ENCODE data around the gene RNF215.
A peak's percentile ranks its signal among the peaks of the same experiment; 100 is the strongest.
"Not testable (repeated sequence)": the region's sequence is repeated elsewhere in the genome, so short reads cannot be mapped to it uniquely, and the experiment has no call there.

Gene RNF215

DNA sequence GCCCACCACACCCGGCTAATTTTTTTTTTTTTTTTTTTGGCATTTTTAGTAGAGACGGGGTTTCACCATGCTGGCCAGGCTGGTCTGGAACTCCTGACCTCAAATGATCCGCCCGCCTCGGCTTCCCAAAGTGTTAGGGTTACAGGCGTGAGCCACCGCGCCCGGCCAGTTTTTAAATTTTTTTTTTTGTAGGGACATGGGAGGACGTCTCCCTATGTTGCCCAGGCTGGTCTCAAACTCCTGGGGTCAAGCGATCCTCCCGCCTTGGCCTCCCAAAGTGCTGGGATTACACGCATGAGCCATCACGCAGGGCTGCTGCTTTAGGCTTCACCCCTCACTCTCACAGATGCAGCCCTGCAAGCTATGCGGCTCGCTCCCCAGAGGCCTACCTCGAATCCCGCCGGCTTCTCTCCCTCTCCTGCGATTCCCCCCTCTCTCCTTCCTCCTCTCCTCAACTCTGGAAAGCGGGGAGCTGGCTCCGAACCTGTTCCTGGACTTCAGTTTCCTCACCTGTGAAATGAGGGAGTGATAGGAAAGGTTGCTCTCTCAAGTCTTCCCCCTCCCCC, 29.5 kb downstream of the RNF215 start:
- no peak for DNase-seq (ENCODE audit: low spot score)

DNA sequence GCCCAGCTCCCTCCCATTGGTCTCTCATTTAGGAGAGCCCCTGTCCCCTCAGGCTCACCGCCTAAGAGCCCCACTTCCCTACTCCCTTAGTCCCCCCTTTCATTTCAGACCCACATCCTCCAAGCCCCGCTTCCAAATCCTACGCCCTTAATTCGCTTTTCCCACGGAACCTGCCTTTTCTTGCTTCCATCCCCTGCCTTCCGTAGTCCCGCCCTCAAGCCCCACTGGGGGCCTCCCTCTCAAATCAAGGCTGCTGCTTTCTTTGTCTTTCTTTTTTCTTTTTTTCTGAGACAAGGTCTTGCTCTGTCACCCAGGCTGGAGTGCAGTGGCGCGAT, 30.0 kb downstream of the RNF215 start:
- no peak for DNase-seq (ENCODE audit: low spot score)

DNA sequence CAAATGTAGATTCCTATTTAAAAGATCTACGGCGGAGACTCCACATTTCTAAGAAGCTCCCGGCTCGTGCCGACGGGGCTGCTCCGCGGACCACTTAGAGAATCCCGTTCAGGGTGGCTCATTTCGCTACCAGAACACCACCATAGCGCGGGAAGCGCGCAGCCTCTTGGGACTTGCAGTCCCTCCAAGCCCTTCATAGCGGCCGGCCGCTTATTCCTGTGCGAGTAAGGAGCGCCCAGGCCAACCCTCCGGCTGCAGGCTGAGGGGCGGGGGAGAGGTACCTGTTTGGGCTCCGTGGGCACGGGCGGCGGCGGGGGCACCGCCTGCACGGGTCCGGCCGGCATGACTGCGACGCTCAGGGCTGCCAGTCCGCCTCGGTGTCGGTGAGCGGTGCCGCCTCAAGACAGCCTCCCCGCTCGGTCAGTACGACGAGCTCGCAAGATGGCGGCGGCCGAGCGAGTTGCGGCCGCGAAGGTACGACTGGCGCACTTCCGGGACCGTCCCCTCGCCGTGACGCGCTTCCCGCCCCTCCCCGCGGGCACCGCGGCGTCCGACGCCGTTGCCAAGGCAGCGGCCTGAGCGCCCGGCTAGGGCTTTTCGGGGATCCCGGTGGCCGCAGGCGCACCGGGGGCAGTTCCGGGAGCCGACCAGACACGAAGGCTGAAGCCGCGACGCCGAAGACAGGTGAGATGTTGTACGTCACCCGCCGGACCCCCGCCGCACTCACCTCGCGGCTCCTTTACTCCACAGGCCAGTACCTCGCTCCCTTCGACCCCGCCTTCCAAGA, 30.6 kb downstream of the RNF215 start, which contains the start of the genes CCDC157 and SF3A1:
Gene CCDC157 (plus strand): TSS at position 559 of the 787 bp plus-strand sequence. CDS start 8,994 bp downstream, outside the sequence.
Gene SF3A1 (minus strand): TSS at position 446 of the 787 bp plus-strand sequence. CDS start 102 bp downstream, at position 344.
- DNase-seq (ENCODE audit: low spot score), result peak; percentile 80

DNA sequence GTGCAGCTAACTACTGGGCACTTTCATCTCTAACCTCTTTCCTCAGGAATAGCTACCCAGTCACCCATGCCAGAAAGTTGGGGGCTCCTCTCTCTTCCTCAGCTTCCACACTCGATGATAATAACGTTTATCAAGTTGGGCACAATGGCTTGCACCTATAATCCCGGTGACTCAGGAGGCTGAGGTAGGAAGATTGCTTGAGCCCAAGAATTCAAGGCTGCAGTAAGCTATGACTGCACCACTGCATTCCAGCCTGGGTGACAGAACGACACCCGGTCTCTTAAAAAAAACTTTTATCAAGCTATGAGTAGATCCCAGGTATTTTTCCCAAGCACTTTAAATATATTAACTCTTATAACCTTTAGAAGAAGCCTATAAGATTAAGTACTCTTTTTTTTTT, 32.6 kb downstream of the RNF215 start:
- DNase-seq (ENCODE audit: low spot score), result no peak

DNA sequence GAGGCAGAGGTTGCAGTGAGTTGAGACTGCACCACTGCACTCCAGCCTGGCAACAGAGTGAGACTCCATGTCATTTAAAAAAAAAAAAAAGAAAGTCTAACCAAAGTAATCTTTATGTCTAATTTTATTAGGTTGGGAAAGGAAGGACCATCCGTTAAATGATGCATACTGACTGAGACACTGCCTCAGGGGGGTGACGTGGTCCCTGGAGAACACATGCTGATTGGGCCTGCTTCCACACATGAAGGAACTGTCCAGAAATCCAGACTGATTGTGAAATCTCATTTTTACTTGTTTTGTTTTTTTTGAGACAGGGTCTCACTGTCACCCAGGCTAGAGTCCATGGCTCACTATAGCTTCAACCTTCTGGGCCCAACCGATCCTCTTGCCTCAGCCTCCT, 36.0 kb downstream of the RNF215 start:
- DNase-seq (ENCODE audit: low spot score), result no peak

DNA sequence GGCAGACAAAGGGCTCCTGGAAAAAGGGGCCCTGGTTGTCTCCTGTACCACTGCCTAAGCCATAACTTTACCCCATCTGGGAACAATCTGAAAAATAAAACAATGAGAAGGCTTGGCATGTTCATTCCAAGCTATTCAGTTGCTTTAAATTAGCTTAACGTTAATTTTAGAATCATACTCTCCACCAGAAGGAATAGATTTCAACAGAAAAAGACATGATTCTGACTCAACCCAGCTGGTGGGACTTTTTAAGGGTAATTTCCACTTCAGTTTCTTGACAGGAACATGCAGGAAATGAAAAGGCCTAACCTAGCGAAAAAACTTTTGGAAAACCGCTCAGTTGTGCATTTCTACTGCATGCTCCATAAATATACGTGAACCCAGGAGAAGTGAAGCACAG, 38.4 kb downstream of the RNF215 start:
- DNase-seq (ENCODE audit: low spot score), result no peak

DNA sequence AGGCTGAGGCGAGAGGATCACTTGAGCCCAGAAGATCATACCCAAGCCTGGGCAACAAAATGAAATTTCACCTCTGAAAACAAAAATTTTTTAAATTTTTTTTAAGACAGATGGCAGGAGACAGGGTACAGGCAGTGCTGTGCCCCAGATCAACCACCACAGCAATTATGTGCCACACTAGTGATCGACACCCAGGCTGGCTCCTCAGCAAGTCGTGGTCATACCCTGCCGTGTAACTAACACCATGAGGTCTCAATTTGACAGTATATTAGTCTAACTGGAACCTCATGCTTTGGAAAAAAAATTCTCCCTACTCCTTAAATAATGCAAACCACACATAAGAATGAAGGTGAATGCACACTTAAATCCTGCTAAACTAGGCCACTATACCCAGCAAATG, 38.8 kb downstream of the RNF215 start:
- no peak for DNase-seq (ENCODE audit: low spot score)

DNA sequence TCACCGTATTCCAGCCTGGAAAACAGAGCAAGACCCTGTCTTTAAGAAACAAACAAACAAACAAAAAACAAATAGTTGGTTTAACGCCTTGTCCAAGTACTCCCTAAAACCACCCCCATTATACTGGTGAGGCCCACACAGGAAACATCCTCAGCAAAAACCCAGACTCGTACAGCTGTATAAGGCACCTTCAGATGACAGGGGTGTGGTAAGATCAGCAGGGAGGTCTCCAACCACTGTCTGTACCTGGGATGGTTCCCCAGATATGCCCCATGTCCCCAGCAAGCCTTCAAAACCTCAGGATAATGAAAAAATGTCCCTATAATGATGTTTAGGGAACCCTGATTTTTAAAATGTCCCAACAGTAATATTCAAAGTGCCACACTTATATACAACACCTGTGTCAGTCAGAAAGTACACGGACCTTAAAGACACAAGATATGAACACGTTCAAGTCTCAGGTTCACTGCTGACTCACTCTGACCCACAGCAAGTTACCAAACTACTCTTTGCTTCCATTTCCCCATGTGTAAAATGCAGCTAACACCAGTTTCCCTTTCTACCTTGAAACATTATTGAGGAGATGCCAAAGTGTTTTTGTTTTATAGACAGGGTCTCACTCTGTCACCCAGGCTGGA, 39.8 kb downstream of the RNF215 start:
- no peak for DNase-seq (ENCODE audit: low spot score)

DNA sequence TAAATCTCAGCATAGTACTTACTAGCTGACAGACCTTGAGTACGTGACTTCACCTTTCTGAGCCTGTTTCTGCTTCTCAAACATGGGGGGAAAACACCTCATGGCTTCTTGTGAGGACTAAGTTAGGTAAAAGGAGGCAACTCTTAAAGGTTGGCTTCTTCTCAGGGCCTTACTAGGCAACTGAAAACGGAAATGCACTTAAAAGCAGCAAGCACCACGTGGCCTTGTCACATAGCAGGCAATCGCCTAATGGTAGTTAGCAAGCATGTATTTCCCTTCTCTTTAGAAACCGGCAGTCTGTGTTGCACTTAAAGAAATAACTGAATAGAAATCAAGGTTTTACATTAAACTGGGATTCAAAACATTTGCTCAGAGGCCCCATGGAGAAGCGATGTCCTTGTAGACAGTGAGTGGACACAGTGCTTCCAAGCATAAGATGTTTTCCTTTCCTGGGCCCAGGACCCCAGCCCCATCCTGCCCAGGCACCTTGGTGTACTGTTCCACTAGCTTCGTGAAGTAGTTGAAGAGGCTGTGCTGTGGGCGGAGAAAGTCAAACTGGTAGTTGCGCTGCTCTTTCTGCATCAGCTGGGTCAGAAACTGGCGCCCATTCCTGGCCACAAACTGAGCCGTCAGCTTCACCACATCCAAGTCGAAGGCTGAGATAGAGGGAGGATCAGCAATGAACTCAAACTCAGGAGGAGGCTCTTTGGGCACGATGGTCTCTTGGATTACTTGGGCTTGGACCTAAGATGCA, 42.6 kb downstream of the RNF215 start:
- DNase-seq (ENCODE audit: low spot score), result no peak

DNA sequence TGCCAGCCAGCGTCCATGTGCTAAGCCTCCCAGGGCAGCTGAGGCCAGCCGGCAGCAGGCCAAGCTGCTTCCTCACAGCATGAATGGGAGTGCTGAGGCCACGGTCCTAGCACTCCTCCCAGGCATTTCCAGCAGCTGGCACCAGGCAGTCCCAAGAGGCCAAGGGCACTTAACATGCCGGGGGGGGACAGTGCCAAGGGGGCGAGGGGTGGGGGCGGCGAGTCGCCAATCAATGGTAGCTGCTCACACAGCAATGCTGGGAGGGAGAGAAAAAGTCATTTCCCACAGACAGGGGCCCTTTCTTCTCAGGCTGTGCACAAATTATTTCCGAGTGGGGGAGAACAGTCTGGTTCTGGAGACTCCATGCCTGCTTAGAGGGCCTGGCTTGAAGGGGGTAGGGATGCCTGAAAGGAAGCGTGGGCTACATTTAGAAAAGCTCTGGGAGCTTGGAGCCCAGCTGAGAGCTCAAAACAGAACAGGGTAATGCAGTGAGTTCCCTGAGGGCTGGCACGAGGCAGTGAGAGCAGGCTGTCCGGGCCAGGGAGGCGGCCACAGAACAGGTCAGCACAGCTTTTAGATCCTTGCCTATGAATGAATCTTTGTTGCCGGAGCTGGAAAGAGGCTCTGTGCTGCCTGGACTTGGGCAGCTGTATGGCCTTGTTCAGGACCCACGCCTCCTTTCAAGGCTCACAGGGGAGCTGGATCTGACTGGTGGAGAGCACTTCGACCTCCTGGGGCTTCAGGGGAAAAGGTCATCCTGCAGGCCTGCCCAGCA, 46.1 kb downstream of the RNF215 start:
- no peak for DNase-seq (ENCODE audit: low spot score)

DNA sequence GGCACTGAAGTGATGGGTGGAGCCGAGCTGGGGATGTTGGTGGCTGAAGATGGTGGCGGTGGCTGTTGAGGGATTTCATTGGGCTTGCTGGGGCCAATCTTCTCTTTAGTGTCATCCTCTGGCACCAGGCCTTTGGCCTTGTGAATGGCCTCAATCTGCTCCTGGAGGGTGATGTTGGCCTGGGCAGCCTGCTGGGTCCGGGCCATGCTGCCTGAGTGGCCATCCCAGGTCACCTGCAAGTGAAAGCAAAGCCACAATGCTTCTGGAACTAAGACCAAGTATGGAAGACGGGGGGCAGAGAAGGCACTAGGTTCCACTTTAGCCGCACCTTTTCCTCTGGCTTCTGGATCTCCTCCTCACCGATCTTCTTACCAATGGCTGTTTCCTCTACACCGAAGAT, 48.4 kb downstream of the RNF215 start:
- no peak for DNase-seq (ENCODE audit: low spot score)

DNA sequence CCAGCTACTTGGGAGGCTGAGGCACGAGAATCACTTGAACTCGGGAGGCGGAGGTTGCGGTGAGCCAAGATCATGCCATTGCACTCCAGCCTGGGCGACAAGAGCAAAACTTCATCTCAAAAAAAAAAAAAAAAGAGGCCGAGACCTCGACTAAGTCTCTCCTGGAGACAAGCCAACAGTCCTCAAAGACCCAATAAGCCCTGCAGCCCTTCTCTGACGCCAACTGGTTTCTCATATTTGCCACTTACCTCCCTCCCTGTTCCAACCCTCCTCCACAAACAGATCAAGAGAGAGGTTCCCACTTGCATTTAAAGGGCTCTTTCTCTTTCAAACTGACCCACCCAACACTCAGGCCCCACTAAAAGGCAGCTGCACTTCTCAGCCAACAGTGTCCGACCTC, 48.9 kb downstream of the RNF215 start:
- not testable (repeated sequence) for DNase-seq (ENCODE audit: low spot score)

DNA sequence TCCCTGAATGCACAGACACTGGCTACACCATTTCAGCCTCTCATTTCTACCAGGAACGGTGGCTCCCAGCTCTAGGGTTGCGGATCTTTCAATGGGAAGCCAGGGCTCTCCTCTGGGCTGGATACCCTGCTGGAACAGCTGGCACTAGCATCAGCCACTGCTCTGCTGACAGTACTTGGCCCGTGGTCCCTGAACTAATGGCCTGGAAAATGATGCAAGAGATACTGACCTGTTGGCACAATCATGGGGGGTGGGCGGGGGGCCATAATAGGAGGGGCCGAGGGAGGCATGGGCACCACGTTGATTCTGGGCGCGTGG, 49.8 kb downstream of the RNF215 start:
- no peak for DNase-seq (ENCODE audit: low spot score)

DNA sequence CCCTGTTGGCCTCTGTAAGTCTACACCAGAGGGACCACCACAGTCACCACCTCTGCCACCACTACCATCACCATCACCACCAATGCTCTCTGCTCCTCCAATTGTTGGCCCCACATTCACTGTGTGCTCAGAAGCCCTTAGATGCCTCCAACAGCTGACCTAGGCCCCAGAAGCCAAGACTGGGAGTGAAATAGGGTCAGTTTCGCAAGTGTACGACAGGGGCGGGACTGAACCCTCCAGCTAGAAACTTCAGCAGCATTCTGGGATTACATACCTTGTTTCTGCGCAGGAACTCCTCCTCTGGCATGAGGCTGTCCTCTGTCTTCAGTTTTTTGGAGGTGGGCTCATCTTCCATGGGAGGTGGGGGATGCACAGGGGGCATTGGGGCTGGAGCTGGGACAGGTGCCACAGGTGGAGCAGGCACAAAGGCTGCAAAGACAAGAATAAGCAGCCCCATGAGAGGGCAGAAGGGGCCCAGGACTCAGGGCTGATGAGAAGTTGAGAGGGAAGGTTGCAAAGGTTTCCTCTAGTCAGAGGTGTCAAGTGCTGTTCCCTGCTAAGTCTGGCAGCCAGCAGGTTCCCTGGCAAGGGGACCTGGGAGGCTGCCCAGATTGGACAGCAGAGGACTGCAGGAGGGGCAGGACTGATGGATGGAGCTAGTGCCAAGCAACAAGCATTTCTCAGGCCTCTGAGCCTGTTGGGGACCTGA, 50.3 kb downstream of the RNF215 start:
- DNase-seq (ENCODE audit: low spot score), result no peak

DNA sequence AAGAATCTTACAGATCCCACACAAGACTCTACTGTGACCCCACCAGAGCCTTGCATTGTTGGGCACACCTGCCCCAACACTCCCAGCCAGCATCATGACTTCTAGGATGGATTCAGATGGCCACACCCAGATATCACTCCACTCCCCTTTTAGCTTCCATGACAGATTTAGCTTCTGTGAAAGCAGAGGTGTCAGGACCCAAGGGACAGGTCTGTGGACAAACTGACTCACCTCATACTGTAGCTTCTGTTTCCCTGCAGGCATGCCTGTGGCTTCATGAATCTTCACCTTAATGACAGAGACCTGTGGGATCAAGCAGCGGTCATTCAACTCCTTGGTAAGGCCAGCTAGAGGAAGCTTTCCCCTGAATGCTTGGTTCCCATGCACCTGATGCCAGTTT, 52.0 kb downstream of the RNF215 start:
- no peak for DNase-seq (ENCODE audit: low spot score)

DNA sequence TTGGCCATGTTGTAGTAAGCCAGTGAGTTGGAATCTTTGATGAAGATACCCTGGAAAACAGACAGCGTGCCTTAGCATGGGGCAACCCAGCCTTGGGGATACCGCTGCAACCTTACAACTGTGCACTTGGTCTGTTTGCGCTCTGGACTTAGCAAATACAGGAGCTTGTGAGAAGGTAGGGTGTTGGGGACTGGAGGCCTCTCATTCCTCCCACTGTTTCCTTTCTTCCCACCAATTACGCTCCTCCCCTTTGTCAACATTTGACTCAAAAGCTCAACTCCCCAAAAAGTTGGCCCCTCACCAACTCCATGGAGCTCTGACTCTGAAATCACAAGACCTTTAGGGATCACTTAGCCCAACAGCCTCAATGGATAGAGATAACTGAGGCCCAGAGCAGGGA, 52.6 kb downstream of the RNF215 start:
- DNase-seq (ENCODE audit: low spot score), result no peak

DNA sequence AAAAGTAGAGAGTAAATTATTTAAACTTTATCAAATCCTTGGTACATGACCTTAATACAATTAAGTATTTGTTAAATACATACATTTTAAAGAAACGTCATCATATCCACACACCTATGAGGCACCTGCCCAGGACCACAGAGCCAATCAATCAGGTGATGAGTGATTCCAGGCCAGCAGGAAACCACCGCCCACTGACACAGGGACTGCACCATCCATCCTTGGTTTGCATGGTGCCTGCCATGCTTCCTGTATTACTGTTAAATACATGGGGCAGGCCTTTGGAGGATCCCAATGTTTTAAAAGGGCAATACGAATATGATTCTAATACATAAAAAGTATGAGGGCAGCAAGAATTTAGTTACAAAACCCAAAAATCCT, 53.5 kb downstream of the RNF215 start:
- DNase-seq (ENCODE audit: low spot score), result no peak

DNA sequence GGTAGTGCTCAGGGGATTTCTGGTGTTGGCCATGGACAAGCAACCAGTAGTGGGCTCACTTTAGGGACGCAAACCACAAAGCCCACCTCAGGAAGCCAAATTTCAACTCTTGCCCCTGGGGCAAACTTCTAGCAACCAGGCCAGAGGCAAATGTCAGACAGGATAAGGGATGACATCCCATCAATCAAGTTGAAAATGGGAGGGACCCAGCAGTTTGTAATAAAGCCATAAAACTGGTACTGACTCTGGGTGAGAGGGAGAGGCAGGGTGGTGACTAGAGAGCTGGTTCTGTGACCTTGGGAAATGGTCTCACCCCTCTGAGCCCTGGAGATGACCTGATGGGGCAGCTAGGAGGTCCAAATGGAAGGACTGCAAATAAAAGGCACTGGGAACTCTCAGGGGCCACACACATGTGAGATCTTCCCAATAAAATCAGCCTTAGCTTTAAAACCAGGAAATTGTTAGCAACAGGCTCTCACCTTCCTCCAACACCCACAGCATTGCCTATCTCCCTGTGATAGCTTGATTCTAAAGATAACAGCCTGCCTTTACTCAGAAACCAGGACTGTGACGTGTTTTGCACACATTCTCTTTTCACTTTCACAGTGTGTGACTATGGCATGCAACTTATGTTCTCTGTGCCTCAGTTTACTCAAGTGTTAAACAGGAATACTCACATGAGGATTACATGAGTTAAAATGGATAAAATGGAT, 54.1 kb downstream of the RNF215 start:
- no peak for DNase-seq (ENCODE audit: low spot score)

DNA sequence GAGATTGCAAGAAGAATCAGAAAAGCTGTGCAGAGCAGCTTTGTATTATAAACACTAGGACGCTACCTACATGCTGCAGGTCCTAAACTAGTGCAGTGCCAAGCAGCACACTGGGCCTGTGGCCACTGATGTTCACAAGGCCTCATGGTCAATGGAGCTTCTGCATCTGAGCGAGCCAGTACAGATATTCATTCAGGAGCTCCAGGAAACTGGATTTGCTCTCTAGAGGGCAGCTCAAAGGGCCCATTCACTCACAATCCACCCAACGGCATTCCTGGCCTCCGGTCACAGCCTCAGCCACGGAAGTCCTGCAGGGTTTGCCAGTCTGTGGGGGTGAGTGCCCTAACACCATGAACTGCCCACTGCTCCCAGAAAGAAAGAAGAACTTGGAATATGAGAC, 54.7 kb downstream of the RNF215 start:
- no peak for DNase-seq (ENCODE audit: low spot score)
